Measurements from ENCODE around the gene SPTLC2.
"Not testable (repeated sequence)": the region's sequence is repeated elsewhere in the genome, so short reads cannot be mapped to it uniquely, and the experiment has no call there.

SPTLC2 gene, protein sequence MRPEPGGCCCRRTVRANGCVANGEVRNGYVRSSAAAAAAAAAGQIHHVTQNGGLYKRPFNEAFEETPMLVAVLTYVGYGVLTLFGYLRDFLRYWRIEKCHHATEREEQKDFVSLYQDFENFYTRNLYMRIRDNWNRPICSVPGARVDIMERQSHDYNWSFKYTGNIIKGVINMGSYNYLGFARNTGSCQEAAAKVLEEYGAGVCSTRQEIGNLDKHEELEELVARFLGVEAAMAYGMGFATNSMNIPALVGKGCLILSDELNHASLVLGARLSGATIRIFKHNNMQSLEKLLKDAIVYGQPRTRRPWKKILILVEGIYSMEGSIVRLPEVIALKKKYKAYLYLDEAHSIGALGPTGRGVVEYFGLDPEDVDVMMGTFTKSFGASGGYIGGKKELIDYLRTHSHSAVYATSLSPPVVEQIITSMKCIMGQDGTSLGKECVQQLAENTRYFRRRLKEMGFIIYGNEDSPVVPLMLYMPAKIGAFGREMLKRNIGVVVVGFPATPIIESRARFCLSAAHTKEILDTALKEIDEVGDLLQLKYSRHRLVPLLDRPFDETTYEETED

GRCh38 chr14:77616454-77617229 is at the start of gene SPTLC2:
TSS of gene SPTLC2 (minus strand) at chr14:77616637. CDS start at chr14:77616579, 58 bp downstream.
- DNase-seq: peak; percentile 96

DNA sequence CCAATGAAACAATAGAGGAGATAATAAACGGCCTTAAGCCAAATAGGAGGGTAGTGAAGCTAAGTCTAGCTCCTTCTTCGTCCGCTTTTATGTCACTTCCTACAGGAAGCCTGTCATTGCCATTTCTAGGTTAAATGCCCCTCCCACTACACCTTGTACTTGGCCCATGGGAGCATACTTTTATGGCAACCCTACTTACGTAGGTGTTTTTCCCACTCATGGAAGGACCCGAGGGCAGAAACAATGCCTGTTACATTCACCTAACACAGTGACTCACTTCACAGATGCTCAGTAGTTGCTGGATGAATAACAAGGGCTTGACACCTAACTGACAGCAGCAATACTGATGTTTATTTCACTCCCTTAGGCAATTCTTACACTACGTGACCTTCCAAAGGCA is 46.9 kb upstream of the SPTLC2 start:
- no peak for DNase-seq

- not testable (repeated sequence) for DNase-seq
These were observed 45.1 kb upstream of the SPTLC2 start for GRCh38 chr14:77661562-77661961.

GRCh38 chr14:77660754-77661153 is 44.3 kb upstream of the SPTLC2 start:
- DNase-seq: peak; percentile 59

DNA sequence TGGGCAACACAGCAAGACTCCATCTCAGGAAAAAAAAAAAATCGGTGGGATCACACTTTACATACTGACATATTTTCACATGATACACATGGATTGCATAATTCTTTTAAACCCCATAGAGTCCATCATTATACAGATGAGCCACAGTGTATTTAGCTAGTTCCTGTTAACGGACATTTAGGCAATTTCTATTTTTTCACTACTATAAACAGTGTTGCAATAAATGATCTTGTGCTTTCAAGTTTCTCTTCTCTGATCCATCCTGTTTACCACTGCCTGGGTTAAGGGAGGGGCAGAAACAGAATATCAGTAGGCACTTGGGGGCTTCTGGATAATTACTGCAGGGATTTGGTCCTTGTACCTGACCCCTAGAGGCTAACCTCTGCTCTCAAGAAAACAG is 43.4 kb upstream of the SPTLC2 start:
- no peak for DNase-seq

GRCh38 chr14:77657280-77657679 is 40.8 kb upstream of the SPTLC2 start:
- no peak for DNase-seq

GRCh38 chr14:77654001-77654441 is 37.6 kb upstream of the SPTLC2 start:
- no peak for DNase-seq

GRCh38 chr14:77649326-77649725 is 32.9 kb upstream of the SPTLC2 start:
- no peak for DNase-seq

DNA sequence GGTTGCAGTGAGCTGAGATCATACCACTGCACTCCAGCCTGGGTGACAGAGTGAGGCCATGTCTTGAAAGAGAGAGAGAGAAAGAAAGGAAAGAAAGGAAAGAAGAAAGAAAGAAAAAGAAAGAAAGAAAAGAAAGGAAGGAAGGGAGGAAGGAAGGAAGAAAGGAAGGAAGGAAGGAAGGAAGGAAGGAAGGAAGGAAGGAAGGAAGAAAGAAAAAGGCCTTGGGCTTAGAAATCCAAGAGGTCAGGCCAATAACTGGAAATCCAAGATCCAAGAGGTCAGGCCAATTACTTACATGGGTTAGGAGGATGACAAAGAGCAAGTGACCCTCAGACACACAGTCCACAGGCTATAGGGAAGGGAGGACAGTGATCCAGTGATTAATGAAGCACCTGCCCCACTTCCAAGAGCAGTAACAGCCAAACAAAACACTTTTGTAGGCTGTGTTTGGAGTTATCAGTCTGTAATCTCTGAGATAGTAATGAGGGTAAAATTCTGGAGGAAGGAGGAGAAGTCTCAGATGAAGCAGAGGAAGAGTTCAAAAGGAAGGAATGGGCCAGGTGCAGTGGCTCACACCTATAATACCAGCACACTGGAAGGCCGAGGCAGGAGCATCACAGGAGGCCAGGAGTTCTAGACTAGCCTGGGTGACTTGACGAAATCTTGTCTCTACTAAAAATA is 32.2 kb upstream of the SPTLC2 start:
- DNase-seq: no peak

- no peak for DNase-seq
These were observed 31.4 kb upstream of the SPTLC2 start for GRCh38 chr14:77647853-77648252.

DNA sequence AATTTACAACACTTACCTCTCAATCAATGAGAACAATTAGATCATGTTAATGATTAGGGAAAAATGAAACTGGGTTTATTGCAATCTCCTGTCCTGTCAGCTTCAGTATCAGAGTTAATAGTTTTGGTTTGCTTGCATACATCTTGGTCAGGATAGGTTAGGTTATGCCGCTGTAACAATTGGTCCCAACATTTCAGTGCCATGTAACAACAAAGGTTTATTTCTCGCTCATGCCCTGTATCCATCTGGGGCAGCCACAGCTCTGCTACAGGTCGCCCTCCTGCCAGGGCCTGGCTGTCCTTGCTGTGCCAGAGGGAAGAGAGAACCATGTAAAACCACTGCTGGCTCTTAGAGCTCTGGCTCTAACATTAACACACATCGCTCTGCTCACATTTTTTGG is 30.5 kb upstream of the SPTLC2 start:
- no peak for DNase-seq

DNA sequence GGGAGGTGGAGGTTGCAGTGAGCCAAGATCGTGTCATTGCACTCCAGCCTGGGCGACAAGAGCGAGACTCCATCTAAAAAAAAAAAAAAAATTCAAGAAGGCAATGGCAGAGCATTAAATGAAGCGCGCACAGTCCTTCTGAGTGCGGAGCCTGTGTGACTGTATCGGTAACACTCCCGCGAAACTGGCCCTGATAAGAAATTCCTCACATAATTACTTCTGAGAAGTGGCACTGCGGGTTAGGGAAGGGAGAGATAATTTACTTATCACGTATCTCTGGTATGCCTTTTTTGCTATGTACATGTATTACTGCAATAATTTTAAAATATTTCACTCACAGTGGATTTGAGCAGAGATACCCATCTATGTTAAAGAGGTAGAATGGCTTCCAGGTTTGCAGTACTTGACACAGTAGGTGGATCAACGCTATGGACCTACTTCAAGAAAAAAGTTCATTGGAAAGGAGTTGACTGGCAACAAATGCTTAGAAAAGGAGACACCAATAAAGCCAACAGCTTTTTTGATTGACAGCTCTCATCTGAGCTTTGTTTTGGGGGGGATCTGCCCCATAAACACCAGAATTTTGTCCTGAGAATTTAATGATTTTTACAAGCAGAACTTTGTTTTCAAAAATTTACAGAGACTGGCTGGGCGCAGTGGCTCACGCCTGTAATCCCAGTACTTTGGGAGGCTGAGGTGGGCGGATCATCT is 29.2 kb upstream of the SPTLC2 start:
- no peak for DNase-seq

GRCh38 chr14:77642407-77642806 is 26.0 kb upstream of the SPTLC2 start:
- no peak for DNase-seq

DNA sequence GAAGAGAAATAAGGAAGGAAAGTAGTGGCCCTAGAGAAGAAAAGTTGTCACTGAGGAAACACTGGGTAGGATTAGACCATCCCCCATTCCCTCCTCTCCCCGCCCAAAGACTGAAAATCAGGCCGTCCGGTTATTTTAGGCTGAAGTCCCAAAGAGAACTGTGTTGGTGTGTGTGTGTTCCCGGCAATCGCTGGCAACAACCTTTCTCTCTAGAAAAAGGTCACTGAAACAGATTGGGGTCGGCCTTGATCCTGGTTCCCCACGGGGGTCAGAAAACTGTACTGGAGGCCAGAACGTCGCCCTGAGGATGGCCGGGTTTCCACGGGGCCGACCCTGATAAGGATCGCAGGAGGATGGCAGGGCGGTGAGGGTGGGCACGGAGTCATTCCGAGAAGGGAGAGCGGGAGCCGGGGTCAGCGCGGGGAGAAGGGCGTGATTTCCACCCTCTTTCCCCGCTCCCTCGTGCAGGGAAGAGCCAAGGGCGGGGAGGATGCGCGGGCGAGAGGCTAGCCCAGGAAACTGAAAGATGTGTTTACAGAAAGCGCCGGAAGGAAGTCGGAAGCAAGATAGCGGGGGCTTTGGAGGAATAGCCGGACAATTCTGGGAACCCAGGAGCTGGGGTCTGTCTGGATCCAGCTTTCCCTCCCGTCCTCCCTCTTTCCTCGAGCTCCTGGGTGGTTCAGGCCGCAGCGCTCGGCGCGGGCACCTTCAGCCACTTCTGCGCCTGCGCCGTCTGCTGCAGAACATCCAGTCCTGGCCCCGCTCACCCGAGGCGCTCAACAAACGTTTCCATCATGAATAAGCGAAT is 25.3 kb upstream of the SPTLC2 start:
- no peak for DNase-seq

GRCh38 chr14:77640756-77641533 is 24.5 kb upstream of the SPTLC2 start:
- DNase-seq: no peak

DNA sequence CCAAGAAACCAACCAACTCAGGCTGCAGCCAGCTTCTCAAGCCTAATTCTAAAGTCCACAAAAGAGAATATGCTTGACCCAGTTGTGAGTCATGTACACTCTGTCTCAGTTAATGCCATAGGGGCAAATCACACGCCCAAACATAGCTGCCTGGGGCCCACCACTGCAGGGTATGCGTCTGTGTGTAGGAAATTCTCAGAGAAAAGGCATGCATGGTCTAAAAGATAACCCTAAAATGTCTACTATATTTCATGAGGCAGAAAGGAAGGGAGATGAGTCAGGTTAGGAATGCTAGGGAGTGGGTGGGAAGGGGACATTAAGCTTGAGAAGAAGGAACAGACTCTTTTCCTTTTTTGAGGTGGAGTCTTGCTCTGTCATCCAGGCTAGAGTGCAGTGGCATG is 22.3 kb upstream of the SPTLC2 start:
- no peak for DNase-seq

DNA sequence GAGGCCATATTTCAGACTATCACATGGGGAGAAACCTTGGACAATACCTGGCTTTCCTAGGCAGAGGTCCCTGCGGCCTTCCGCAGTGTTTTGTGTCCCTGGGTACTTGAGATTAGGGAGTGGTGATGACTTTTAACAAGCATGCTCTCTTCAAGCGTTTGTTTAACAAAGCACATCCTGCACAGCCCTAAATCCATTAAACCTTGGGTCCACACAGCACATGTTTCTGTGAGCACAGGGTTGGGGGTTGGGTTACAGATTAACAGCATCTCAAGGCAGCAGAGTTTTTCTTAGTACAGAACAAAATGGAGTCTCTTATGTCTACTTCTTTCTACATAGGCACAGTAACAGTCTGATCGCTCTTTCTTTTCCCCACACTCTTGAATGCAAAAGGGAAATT is 19.4 kb upstream of the SPTLC2 start:
- not testable (repeated sequence) for DNase-seq

GRCh38 chr14:77635466-77635865 is 19.0 kb upstream of the SPTLC2 start:
- DNase-seq: not testable (repeated sequence)

DNA sequence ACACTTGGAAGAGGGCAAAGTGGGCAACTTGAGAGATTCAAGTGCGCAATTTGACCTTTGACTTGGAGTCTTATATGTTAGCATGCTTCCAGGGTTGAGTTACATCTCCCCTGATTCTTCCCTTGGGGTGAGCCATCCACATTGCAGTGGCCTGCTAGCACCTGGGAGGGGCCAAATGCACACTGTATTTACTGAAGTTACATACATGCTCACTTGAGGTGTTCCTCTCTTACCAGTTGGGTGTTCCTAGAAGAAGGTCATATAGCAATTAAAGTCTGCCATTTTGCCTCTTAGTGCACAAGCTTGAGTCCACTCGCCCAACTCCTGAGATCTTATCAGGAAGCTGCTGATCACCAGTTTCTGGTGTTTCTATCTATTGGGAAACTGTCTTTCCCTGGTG is 13.7 kb upstream of the SPTLC2 start:
- no peak for DNase-seq

DNA sequence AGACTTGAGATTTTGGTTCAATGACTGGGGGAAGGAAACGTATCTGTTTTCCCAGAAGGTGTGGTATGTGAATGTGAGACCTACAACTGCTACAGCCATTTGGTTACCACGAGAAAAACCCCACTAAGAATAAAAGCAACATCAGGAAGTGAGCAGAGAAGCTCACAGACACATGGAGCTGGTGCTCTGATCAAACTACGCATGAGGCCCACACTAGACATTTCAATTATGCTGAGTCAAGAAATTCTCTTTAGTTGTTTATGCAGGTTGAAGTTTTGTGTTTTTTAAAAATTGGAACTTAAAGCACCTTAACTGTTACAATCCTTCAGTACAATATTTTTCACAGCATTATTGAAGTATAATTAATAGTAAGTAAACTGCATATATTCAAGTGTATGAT is 8.9 kb upstream of the SPTLC2 start:
- no peak for DNase-seq

DNA sequence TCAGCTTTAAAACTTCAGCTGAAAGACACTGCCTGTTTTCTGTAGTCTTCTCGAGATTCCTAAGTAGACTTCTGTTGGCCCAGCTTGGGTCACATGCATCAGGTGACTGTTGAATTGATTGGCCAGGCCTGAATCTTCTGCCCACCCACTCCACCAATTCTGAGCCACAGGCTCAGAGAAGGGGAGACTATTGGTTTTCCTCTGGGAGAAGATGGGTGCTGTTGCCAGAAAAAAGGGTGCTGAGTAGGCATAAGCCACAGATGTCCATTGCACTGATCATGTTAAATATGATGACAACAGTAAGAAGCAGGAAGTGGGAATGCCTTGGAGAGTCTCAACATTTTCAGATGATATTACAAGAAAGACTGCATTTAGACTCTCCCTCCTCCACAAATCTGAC is 6.8 kb upstream of the SPTLC2 start:
- DNase-seq: no peak

All from NCI-H2081 treated with DMSO at 0.1 percent for 48 hours (cell line).